HUDEP-2 (cell line): ENCODE measurements around the gene LAMTOR2.

Source experiments
- DNase-seq, 76 experiments: peaks; one replicate each; lab custom pipeline; 2025; ENCODE audit not compliant: unreplicated experiment in 76 of 76; lab: John Stamatoyannopoulos, UW

Gene LAMTOR2

GRCh38 chr1:156074661-156075060 lies 20.1 kb downstream of the LAMTOR2 start:
- DNase-seq, result no peak

- DNase-seq, result no peak
Measured at GRCh38 chr1:156075162-156075561, 20.6 kb downstream of the LAMTOR2 start.

GRCh38 chr1:156075775-156076204 lies 21.2 kb downstream of the LAMTOR2 start:
- no peak for DNase-seq

GRCh38 chr1:156076609-156077429 lies 22.2 kb downstream of the LAMTOR2 start:
- DNase-seq, result no peak

GRCh38 chr1:156077430-156077760 lies 22.8 kb downstream of the LAMTOR2 start:
- no peak for DNase-seq

- no peak for DNase-seq
Measured at GRCh38 chr1:156078728-156079127, 24.1 kb downstream of the LAMTOR2 start.

- no peak for DNase-seq
Measured at GRCh38 chr1:156079762-156080161, 25.2 kb downstream of the LAMTOR2 start.

- DNase-seq, result no peak
Measured at GRCh38 chr1:156080241-156080862, 25.8 kb downstream of the LAMTOR2 start.

- no peak for DNase-seq
Measured at GRCh38 chr1:156080863-156081179, 26.2 kb downstream of the LAMTOR2 start.

- DNase-seq, result no peak
Measured at GRCh38 chr1:156081180-156081916, 26.8 kb downstream of the LAMTOR2 start.

GRCh38 chr1:156081917-156082308 lies 27.3 kb downstream of the LAMTOR2 start:
- no peak for DNase-seq

- DNase-seq, result peak in 46 of 76 experiments; percentile 3 to 65 (median 35)
Measured at GRCh38 chr1:156082309-156083091, 27.9 kb downstream of the LAMTOR2 start, which contains the start of gene MEX3A. TSS of gene MEX3A (minus strand) at chr1:156082465. CDS start at chr1:156081998, 467 bp downstream.

- DNase-seq, result no peak
Measured at GRCh38 chr1:156083800-156084790, 29.5 kb downstream of the LAMTOR2 start.

GRCh38 chr1:156086256-156086662 lies 31.7 kb downstream of the LAMTOR2 start:
- DNase-seq, result no peak

- peak in 2 of 76 experiments; percentile 9 to 19 for DNase-seq
Measured at GRCh38 chr1:156089704-156090103, 35.1 kb downstream of the LAMTOR2 start.

GRCh38 chr1:156090138-156090839 lies 35.7 kb downstream of the LAMTOR2 start:
- peak in 1 of 76 experiments; percentile 57 for DNase-seq

GRCh38 chr1:156090840-156091188 lies 36.2 kb downstream of the LAMTOR2 start:
- DNase-seq, result peak in 68 of 76 experiments; percentile 18 to 80 (median 64)

GRCh38 chr1:156091610-156092009 lies 37.0 kb downstream of the LAMTOR2 start:
- peak in 4 of 76 experiments; percentile 8 to 15 (median 9) for DNase-seq

GRCh38 chr1:156095906-156096508 lies 41.4 kb downstream of the LAMTOR2 start:
- no peak for DNase-seq
